HT1080 (cell line): Measurements from ENCODE around the gene PANX1. TPM values are rescaled to one million over a fixed set of nuclear protein-coding genes. Genes with fewer than 3 reads are reported as not detected.
"Not testable (repeated sequence)": the region's sequence is repeated elsewhere in the genome, so short reads cannot be mapped to it uniquely, and the experiment has no call there.

Source experiments
- DNase-seq: peaks from one replicate; pipeline ENCODE4 v3.0.0-alpha.2; 2015; ENCODE audit warnings: low read depth
- total RNA-seq: library from RNA; depleted of rRNA; stranded (reverse); fragments of >200 nt; shearing (Covaris generic); gene quantifications from 2 replicates; pipeline ENCODE4 v1.2.3, GENCODE V29; 2014

Gene PANX1
- total RNA-seq, 1 experiment from 2014 or later: 37.3 TPM

GRCh38 chr11:94149431-94150017, 20.9 kb downstream of the PANX1 start:
- peak; percentile 56 for DNase-seq

- DNase-seq: no peak
Measured at GRCh38 chr11:94150056-94150455, 21.4 kb downstream of the PANX1 start.

- DNase-seq: no peak
Measured at GRCh38 chr11:94150704-94151685, 22.4 kb downstream of the PANX1 start.

- peak; percentile 89 for DNase-seq
Measured at GRCh38 chr11:94151903-94152677, 23.4 kb downstream of the PANX1 start.

- no peak for DNase-seq
Measured at GRCh38 chr11:94152678-94153065, 24.0 kb downstream of the PANX1 start.

- DNase-seq: no peak
Measured at GRCh38 chr11:94153320-94153719, 24.7 kb downstream of the PANX1 start.

GRCh38 chr11:94154095-94154856, 25.6 kb downstream of the PANX1 start:
- no peak for DNase-seq

GRCh38 chr11:94157339-94157738, 28.7 kb downstream of the PANX1 start:
- DNase-seq: not testable (repeated sequence)

- DNase-seq: no peak
Measured at GRCh38 chr11:94168882-94169281, 40.2 kb downstream of the PANX1 start.

GRCh38 chr11:94169516-94169915, 40.9 kb downstream of the PANX1 start:
- no peak for DNase-seq

GRCh38 chr11:94169930-94170545, 41.4 kb downstream of the PANX1 start:
- DNase-seq: no peak

- DNase-seq: no peak
Measured at GRCh38 chr11:94170953-94171352, 42.3 kb downstream of the PANX1 start.

GRCh38 chr11:94171693-94172440, 43.2 kb downstream of the PANX1 start:
- peak; percentile 62 for DNase-seq

- DNase-seq: peak; percentile 70
Measured at GRCh38 chr11:94175535-94175934, 46.9 kb downstream of the PANX1 start.

- DNase-seq: no peak
Measured at GRCh38 chr11:94178331-94178730, 49.7 kb downstream of the PANX1 start.

- DNase-seq: no peak
Measured at GRCh38 chr11:94179696-94180095, 51.1 kb downstream of the PANX1 start.

- no peak for DNase-seq
Measured at GRCh38 chr11:94181526-94181925, 52.9 kb downstream of the PANX1 start.

GRCh38 chr11:94181943-94182342, 53.3 kb downstream of the PANX1 start:
- no peak for DNase-seq

GRCh38 chr11:94183251-94183885, 54.7 kb downstream of the PANX1 start:
- no peak for DNase-seq
